OCI-LY7 (cell line): ENCODE measurements around the gene SLC29A1.

Experiments
- CTCF ChIP-seq: fragments of 200-600 bp; sonication (generic); conservative IDR thresholded peaks from 2 replicates; pipeline ENCODE4 v1.5.1; 2014; ENCODE audit warnings: mild to moderate bottlenecking, antibody characterized with exemption, low read length, moderate library complexity, mixed read lengths
- EZH2phosphoT487 ChIP-seq: fragments of 200-600 bp; sonication (generic); IDR thresholded peaks from 2 replicates; pipeline ENCODE4 v1.6.1; 2018; ENCODE audit warnings: low read depth, borderline replicate concordance, mild to moderate bottlenecking, mixed run types, antibody characterized with exemption, low read length, moderate library complexity, mixed read lengths

- TF ChIP-seq CTCF (no peak), EZH2phosphoT487 (no peak)
Observed at GRCh38 chr6:44198684-44199083, 24.7 kb upstream of the SLC29A1 start.
